ENCODE results near the gene RBBP5.

RBBP5 gene

GRCh38 chr1:205053296-205053695 lies 68.5 kb downstream of the RBBP5 start:
- Histone ChIP-seq H3K27me3 (ENCODE audit: control insufficient read depth, low read length) (peaks cover 9% of the 10 kb centered on the region; the same call in 1 of the 2 replicates), H3K4me2 (ENCODE audit: low read length) (no peak overlapping the region), H3F3A (ENCODE audit: control insufficient read depth, insufficient read depth) (no peaks in the 10 kb centered on the region), H3K27ac (ENCODE audit: low read depth, low read length) (no peak overlapping the region), H3K4me3 (ENCODE audit: low read length) (no peak overlapping the region), H3K36me3 (ENCODE audit: control insufficient read depth, low read length) (no peaks in the 10 kb centered on the region), H4K20me1 (ENCODE audit: control insufficient read depth, insufficient read depth, low read depth, low read length) (no peaks in the 10 kb centered on the region), H3K9me3 (ENCODE audit: control insufficient read depth, insufficient read depth, low read length) (no peaks in the 10 kb centered on the region), H3K9me2 (replicated peaks; ENCODE audit: control insufficient read depth, low read length) (no peaks in the 10 kb centered on the region), H3K4me1 (ENCODE audit: control insufficient read depth, low read length) (no peaks in the 10 kb centered on the region), H3K79me2 (ENCODE audit: control insufficient read depth, low read length) (no peaks in the 10 kb centered on the region)
- TF ChIP-seq, protein P1, sequence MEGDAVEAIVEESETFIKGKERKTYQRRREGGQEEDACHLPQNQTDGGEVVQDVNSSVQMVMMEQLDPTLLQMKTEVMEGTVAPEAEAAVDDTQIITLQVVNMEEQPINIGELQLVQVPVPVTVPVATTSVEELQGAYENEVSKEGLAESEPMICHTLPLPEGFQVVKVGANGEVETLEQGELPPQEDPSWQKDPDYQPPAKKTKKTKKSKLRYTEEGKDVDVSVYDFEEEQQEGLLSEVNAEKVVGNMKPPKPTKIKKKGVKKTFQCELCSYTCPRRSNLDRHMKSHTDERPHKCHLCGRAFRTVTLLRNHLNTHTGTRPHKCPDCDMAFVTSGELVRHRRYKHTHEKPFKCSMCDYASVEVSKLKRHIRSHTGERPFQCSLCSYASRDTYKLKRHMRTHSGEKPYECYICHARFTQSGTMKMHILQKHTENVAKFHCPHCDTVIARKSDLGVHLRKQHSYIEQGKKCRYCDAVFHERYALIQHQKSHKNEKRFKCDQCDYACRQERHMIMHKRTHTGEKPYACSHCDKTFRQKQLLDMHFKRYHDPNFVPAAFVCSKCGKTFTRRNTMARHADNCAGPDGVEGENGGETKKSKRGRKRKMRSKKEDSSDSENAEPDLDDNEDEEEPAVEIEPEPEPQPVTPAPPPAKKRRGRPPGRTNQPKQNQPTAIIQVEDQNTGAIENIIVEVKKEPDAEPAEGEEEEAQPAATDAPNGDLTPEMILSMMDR (IDR thresholded peaks at IDR 0.05; ENCODE audit: low read depth, low read length, poor library complexity, severe bottlenecking) = no peak
- no peak for TF ChIP-seq EZH2phosphoT487 (IDR thresholded peaks at IDR 0.05; ENCODE audit: borderline replicate concordance, low read length)

DNA sequence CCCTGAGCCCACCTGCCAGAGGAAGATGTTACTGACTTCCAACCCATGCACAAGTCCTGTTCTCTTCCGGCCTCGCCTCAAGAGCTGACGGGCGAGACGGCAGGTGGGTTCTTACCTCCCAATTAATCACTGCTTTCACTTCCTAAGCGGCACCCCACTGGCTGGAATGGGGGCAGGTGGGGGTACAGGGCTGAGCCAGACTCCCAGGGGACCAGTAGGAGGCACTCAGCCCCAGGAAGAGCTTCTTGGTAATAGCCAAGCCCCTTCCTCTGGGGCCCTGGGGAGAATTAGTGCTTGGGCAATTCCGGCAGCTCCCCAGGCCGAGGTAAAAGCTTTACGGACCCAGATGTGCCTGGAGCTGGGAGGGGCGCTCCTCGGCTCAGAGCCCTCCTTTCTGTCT lies 69.1 kb downstream of the RBBP5 start:
- TF ChIP-seq EZH2phosphoT487 (IDR thresholded peaks at IDR 0.05; ENCODE audit: borderline replicate concordance, low read length) = no peak
- TF ChIP-seq, protein P1 (IDR thresholded peaks at IDR 0.05; ENCODE audit: low read depth, low read length, poor library complexity, severe bottlenecking) = no peak

DNA sequence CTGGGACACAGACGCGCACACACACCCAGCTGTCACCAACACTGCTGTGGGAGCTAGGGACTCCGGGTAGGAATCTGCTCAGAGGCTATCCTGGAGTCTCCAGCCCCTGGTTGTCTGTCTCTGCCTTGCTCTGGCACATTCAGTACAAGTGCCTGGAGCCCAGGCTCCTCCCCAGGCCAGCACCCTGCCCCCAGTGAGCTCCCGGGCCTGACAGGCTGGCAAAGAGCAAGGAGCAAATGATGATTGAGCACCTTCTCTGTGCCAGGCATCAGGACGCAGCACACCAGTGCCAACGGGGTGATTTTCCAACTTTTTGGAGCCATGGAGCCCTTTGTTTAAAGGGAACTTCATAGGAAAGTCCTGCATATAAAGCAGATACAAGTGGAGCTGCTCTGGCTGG lies 72.3 kb downstream of the RBBP5 start:
- Histone ChIP-seq H3K36me3 (ENCODE audit: control insufficient read depth, low read length) (no peaks in the 10 kb centered on the region), H3K4me2 (ENCODE audit: low read length) (no peak overlapping the region), H3K4me1 (ENCODE audit: control insufficient read depth, low read length) (no peaks in the 10 kb centered on the region), H3K9me2 (replicated peaks; ENCODE audit: control insufficient read depth, low read length) (no peaks in the 10 kb centered on the region), H3K9me3 (ENCODE audit: control insufficient read depth, insufficient read depth, low read length) (no peaks in the 10 kb centered on the region), H3F3A (ENCODE audit: control insufficient read depth, insufficient read depth) (no peaks in the 10 kb centered on the region), H3K4me3 (ENCODE audit: low read length) (no peak overlapping the region), H3K27me3 (ENCODE audit: control insufficient read depth, low read length) (peaks cover 15% of the 10 kb centered on the region; the same call in 1 of the 2 replicates), H3K27ac (ENCODE audit: low read depth, low read length) (no peak overlapping the region), H3K79me2 (ENCODE audit: control insufficient read depth, low read length) (no peaks in the 10 kb centered on the region), H4K20me1 (ENCODE audit: control insufficient read depth, insufficient read depth, low read depth, low read length) (no peaks in the 10 kb centered on the region)
- TF ChIP-seq, protein P1 (IDR thresholded peaks at IDR 0.05; ENCODE audit: low read depth, low read length, poor library complexity, severe bottlenecking) = no peak
- TF ChIP-seq EZH2phosphoT487 (IDR thresholded peaks at IDR 0.05; ENCODE audit: borderline replicate concordance, low read length) = no peak

More for the DNA sequence above, 69.1 kb downstream of the RBBP5 start:
- H3K9me2 ChIP-seq (replicated peaks; ENCODE audit: control insufficient read depth, low read length) = no peaks in the 10 kb centered on the region
- H3K4me3 ChIP-seq (ENCODE audit: low read length) = no peak overlapping the region
- no peaks in the 10 kb centered on the region for H3K4me1 ChIP-seq (ENCODE audit: control insufficient read depth, low read length)
- H3F3A ChIP-seq (ENCODE audit: control insufficient read depth, insufficient read depth) = no peaks in the 10 kb centered on the region
- H3K27me3 ChIP-seq (ENCODE audit: control insufficient read depth, low read length) = peaks cover 9% of the 10 kb centered on the region; the same call in 1 of the 2 replicates
- H3K9me3 ChIP-seq (ENCODE audit: control insufficient read depth, insufficient read depth, low read length) = no peaks in the 10 kb centered on the region
- H3K79me2 ChIP-seq (ENCODE audit: control insufficient read depth, low read length) = no peaks in the 10 kb centered on the region
- H3K36me3 ChIP-seq (ENCODE audit: control insufficient read depth, low read length) = no peaks in the 10 kb centered on the region
- H3K27ac ChIP-seq (ENCODE audit: low read depth, low read length) = no peak overlapping the region
- H4K20me1 ChIP-seq (ENCODE audit: control insufficient read depth, insufficient read depth, low read depth, low read length) = no peaks in the 10 kb centered on the region
- H3K4me2 ChIP-seq (ENCODE audit: low read length) = no peak overlapping the region

All from DOHH2 (cell line).